GM04503 (cell line): ENCODE measurements around the gene ZNF445.
"Not testable (repeated sequence)": the region's sequence is repeated elsewhere in the genome, so short reads cannot be mapped to it uniquely, and the experiment has no call there.

ENCODE experiments used
- DNase-seq: peaks from one replicate; pipeline ENCODE4 v3.0.0-alpha.2; 2012; ENCODE audit warnings: low read depth

The ZNF445 gene

GRCh38 chr3:44434834-44435510 lies 42.5 kb downstream of the ZNF445 start:
- no peak for DNase-seq

- DNase-seq, result no peak
These were observed 47.0 kb downstream of the ZNF445 start for GRCh38 chr3:44430466-44430865.

GRCh38 chr3:44429459-44429858 lies 48.0 kb downstream of the ZNF445 start:
- no peak for DNase-seq

- no peak for DNase-seq
These were observed 48.6 kb downstream of the ZNF445 start for GRCh38 chr3:44428910-44429309.

GRCh38 chr3:44427683-44428082 lies 49.8 kb downstream of the ZNF445 start:
- DNase-seq, result no peak

- DNase-seq, result no peak
These were observed 52.7 kb downstream of the ZNF445 start for GRCh38 chr3:44424758-44425157.

- no peak for DNase-seq
These were observed 56.2 kb downstream of the ZNF445 start for GRCh38 chr3:44421280-44421679.

GRCh38 chr3:44420676-44421075 lies 56.8 kb downstream of the ZNF445 start:
- DNase-seq, result no peak

- no peak for DNase-seq
These were observed 57.4 kb downstream of the ZNF445 start for GRCh38 chr3:44419923-44420650.

- no peak for DNase-seq
These were observed 58.2 kb downstream of the ZNF445 start for GRCh38 chr3:44419116-44419922.

GRCh38 chr3:44418549-44418948 lies 58.9 kb downstream of the ZNF445 start:
- no peak for DNase-seq

GRCh38 chr3:44418118-44418517 lies 59.4 kb downstream of the ZNF445 start:
- not testable (repeated sequence) for DNase-seq

- no peak for DNase-seq
These were observed 61.1 kb downstream of the ZNF445 start for GRCh38 chr3:44416031-44417030.

- no peak for DNase-seq
These were observed 62.0 kb downstream of the ZNF445 start for GRCh38 chr3:44415421-44415820.

GRCh38 chr3:44414517-44415090 lies 62.9 kb downstream of the ZNF445 start:
- DNase-seq, result no peak

GRCh38 chr3:44412365-44412764 lies 65.1 kb downstream of the ZNF445 start:
- DNase-seq, result no peak

- DNase-seq, result no peak
These were observed 66.3 kb downstream of the ZNF445 start for GRCh38 chr3:44411031-44411645.

GRCh38 chr3:44409640-44410410 lies 67.6 kb downstream of the ZNF445 start:
- DNase-seq, result no peak

- DNase-seq, result no peak
These were observed 74.9 kb downstream of the ZNF445 start for GRCh38 chr3:44402548-44402947.

- no peak for DNase-seq
These were observed 76.7 kb downstream of the ZNF445 start for GRCh38 chr3:44400771-44401170.
